HG03354 (cell line): ENCODE data around the gene BTG1.
A peak's percentile ranks its signal among the peaks of the same experiment; 100 is the strongest.
"Not testable (repeated sequence)": the region's sequence is repeated elsewhere in the genome, so short reads cannot be mapped to it uniquely, and the experiment has no call there.

Experiments
- ATAC-seq: cut with Tn5 transposase; IDR thresholded peaks from one replicate; pipeline ENCODE4 v1.9.1; 2021; ENCODE audit warnings: mild to moderate bottlenecking; ENCODE audit not compliant: unreplicated experiment, poor library complexity, severe bottlenecking

Gene BTG1

GRCh38 chr12:92135541-92135940 lies 10.1 kb downstream of the BTG1 start:
- not testable (repeated sequence) for ATAC-seq

DNA sequence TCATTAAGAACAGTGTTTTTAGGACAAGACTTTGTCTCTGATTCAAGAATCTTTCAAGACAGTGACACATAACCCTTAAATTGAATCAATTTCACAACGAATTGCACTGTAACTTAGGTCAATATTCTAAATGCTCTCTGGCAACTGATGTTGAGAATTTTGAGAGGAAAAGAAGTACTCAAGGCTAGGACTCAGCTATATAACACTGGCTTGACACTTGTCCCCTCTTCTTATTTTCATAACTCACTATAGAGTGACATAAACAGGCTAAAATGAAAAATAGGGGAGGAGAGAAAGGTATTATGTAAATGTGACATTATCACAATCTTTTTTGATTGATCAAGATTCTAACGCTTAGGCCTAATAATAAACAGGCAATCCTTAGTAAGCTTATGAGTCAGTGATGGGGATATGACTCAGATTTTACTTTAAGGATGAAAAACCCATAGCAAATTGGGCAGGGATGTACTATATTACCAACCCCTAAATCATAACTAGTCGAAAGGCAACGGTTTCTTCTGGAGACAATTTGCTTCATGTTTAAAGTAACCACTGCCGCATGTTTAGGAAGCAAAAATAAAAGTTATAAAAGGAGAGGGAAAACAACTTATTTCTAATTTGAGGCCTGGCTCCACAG lies 10.9 kb downstream of the BTG1 start:
- no peak for ATAC-seq

DNA sequence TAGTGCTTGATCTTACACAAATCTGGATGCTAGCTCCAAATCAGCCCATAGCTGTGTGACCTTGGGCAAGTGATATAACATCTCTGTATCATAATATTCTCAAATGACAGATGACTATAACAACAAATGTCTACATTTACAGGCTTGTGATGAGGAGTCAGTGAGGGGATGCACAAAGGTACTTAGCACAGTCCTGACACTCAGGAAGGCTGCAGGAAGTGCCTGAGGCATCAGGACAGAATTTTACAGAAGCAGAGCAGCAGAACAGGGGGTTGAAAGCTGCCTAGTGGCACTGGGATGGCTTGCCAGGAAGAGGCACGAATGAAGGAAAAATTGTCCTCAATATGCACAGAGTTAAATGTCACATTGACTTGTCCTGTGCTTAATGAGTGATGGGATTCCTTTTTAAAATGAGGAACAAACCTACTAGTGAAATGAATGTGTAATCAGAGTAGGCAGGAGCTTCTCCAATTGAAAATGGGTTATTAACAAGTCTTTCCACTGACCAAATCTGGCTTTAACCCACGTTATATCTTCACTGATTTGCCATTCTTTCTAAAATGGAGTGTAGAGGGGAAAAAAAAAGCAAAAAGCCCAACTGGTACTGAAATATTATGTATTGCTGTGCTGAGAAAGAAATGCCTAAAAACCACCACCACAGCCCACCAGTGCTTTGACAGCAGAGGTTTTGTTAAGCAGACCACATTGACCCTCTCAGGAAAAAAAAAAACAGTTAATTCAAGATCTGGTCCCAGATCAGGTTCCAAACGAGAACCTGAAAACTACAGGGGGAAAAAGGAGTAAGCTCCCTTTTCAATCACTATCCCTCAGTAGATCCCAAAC lies 11.6 kb downstream of the BTG1 start:
- ATAC-seq, result peak; percentile 38

DNA sequence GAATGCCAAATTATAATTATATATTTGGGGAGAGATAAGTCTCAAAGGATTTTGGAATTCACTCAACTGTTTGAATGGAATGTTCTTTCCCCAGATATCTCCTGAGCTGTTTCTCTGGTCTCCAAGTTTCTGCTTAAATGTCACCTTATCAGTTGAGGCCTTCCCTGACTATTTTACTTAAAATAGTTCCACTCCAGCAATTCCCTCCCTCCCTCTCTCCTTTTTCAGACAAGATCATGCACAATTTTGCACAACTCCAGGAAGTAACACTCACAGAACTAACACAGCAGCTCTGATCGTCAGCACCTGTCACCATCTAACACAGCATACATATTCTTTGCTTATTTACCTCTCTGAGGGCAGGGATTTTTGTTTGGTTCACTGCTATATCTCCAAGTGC lies 12.5 kb downstream of the BTG1 start:
- ATAC-seq, result no peak

- ATAC-seq, result no peak
These were observed 13.4 kb downstream of the BTG1 start for GRCh38 chr12:92132288-92132687.

GRCh38 chr12:92130999-92131398 lies 14.6 kb downstream of the BTG1 start:
- no peak for ATAC-seq

GRCh38 chr12:92129609-92130008 lies 16.0 kb downstream of the BTG1 start:
- ATAC-seq, result no peak

DNA sequence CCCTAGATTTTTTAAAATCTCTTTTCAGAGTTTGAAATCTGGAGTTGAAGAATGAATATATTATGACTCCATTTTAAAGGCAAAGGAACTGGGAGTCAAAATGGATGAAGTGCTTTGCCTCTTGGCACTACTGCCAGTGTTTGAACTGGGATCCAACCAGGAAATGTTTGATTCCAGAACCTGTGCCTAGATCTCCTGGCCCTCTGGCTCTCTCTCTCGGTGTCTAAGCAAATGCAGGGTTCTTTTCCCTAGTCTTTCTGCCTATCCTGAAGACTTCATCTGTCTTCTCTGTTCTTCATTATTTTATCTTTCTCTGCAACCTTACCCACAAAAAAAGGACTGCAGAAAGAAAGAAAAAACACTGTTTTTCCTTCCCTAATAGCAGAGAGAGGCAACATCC lies 17.0 kb downstream of the BTG1 start:
- no peak for ATAC-seq

- ATAC-seq, result no peak
These were observed 21.0 kb downstream of the BTG1 start for GRCh38 chr12:92124689-92125029.

DNA sequence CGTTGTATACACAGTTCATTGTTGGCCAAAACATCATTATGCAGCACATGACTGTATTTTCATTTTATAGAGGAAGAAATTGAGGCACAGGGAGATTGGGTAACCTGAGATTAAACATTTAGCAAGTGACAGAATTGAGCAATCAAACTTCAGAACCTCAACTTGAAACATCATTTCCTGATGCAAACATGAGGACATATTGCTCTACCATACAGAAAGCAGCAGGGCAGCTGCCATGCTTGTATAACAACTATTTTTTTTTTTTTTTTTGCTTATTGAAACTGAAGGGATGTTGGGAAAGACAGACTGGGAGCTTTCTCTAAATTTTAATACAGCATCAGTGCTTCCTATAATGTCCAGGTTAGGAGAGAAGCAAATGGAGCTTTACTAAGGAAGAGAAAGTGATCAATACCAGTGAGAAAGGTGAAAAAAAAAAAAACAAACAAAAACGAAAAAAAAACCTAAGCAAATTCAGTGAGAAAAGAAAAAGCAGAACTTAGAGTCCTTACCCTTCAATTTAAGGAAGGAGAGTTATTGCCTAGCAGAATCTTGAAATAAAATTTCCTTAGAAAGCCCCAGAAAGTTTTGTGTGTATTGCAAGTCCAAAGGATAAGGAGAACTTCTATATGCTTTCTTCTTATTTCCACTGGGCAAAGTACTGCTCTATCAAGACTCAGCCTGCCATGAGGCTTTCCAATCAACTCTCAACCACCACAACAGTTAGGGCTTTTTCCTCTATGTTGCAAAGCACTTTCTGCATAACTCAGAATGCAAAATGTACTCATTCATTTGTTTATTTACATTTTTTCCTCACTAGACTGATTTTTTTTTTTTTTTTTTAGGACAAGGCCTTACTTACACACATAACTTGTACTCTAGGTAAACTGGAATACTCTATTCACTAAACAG lies 21.6 kb downstream of the BTG1 start:
- no peak for ATAC-seq

- no peak for ATAC-seq
These were observed 22.5 kb downstream of the BTG1 start for GRCh38 chr12:92122941-92123779.

- ATAC-seq, result no peak
These were observed 23.8 kb downstream of the BTG1 start for GRCh38 chr12:92121826-92122225.

DNA sequence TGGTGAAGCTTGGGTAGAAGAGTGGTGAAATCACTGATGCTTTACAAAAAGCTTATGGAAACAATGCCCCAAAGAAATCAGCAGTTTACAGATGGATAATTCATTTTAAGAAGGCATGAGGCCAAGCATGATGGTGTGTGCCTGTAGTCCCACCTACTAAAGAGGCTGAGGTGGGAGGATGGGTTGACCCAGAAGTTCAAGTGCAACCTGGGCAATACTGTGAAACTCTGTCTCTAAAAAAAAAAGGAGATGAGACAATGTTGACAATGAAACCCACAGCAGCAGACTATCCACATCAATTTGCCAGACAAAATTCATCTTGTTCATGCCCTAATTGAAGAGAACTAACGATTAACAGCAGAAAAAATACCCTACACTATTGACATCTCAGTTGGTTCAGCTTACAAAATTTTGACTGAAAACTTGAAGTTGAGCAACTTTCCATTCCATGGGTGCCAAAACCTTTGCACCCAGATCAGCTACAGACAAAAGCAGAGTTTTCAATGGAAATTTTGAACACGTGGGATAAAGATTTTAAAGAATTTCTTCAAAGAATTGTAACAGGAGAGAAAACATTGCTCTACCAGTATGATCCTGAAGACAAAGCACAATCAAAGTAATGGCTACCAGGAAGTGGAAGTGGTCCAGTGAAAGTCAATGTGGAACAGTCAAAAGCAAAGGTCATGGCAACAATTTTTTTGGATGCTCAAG lies 26.7 kb downstream of the BTG1 start:
- no peak for ATAC-seq

GRCh38 chr12:92114834-92115233 lies 30.8 kb downstream of the BTG1 start:
- ATAC-seq, result no peak

- peak; percentile 86 for ATAC-seq
These were observed 34.4 kb downstream of the BTG1 start for GRCh38 chr12:92111256-92111655.

- no peak for ATAC-seq
These were observed 35.5 kb downstream of the BTG1 start for GRCh38 chr12:92110083-92110640.

DNA sequence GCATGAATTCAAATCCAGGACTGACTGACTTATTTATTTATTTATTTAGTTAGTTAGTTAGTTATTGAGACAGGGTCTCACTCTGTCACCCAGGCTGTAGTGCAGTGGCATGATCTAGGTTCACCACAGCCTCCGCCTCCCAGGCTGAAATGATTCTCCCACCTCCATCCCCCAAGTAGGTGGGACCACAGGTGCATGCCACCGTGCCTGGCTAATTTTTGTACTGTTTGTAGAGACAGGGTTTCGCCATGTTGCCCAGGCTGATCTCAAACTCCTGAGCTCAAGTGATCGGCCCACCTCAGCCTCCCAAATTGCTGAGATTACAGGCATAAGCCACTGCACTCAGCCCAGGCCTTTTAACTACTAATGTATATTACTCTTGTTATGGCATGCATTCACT lies 36.0 kb downstream of the BTG1 start:
- ATAC-seq, result no peak

DNA sequence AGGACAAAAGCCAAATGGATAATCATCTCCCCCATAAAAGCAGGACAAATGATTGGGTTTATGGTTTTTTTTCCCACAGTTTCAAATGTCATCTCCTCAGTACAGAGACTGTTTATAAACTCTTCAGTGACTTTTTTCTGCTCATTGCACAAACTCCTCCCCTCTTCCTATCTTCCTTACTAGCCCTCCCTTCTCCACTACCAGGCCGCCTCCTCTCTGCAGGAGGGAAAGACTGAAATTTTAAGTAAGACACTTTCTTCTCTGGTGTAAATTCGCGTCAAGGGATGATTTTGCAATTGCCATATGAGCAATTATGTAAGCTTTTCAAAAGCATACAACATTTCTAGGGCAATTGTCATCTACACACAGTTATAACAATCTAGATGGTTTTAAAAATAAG lies 37.0 kb downstream of the BTG1 start:
- ATAC-seq, result no peak

DNA sequence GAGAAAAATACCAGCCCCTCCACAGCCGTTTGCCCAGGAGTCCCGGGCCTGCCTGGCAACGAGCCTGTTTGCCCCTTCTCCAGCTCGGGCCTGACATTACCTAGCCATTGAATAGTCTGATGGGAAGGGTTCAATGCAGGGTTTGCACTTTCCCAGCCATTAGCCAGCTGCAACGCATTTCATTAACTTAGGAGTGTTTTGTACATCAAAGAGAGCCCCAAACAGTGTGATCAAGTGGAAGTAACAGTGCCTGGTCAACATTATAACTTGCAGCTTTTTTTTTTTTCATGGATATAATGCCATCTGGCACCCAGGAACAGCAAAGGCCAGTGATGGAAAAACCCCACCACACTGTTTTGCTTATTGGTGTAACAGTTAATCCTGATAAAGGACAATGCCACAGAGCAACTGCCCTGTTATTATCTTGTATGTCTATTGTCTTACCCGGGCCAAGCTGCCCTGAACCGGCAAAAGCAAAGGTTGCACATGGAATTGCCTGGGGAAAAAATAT lies 38.0 kb downstream of the BTG1 start:
- no peak for ATAC-seq
